ENCODE data around the gene SLC29A4.

SLC29A4 gene

GRCh38 chr7:5324961-5325360, 42.2 kb downstream of the SLC29A4 start:
- no peak for TF ChIP-seq CTCF (IDR thresholded peaks at IDR 0.05; ENCODE audit: poor library complexity, severe bottlenecking)
- no peak for DNase-seq (ENCODE audit: low spot score)
- no peak overlapping the region for H3K27ac ChIP-seq (ENCODE audit: poor library complexity, severe bottlenecking)

GRCh38 chr7:5330288-5330687, 47.5 kb downstream of the SLC29A4 start:
- peaks cover 55% of the 10 kb centered on the region for H3K36me3 ChIP-seq (ENCODE audit: low read depth)
- no peak overlapping the region for H3K27ac ChIP-seq (ENCODE audit: poor library complexity, severe bottlenecking)
- no peaks in the 10 kb centered on the region for H3K27me3 ChIP-seq (ENCODE audit: insufficient read depth, poor library complexity, severe bottlenecking)
- no peaks in the 10 kb centered on the region for H3K9me3 ChIP-seq (ENCODE audit: severe bottlenecking)
- DNase-seq (ENCODE audit: low spot score), result no peak
- TF ChIP-seq CTCF (IDR thresholded peaks at IDR 0.05; ENCODE audit: poor library complexity, severe bottlenecking), result no peak
- H3K4me1 ChIP-seq (ENCODE audit: insufficient read depth, poor library complexity, severe bottlenecking), result no peaks in the 10 kb centered on the region
- no peak for ATAC-seq (ENCODE audit: low read depth)
- no peak overlapping the region for H3K4me3 ChIP-seq (ENCODE audit: severe bottlenecking)

More at GRCh38 chr7:5324961-5325360, 42.2 kb downstream of the SLC29A4 start:
- H3K9me3 ChIP-seq (ENCODE audit: severe bottlenecking), result no peaks in the 10 kb centered on the region
- no peak overlapping the region for H3K4me3 ChIP-seq (ENCODE audit: severe bottlenecking)
- no peak for ATAC-seq (ENCODE audit: low read depth)
- H3K36me3 ChIP-seq (ENCODE audit: low read depth), result peaks cover 46% of the 10 kb centered on the region
- H3K4me1 ChIP-seq (ENCODE audit: insufficient read depth, poor library complexity, severe bottlenecking), result no peaks in the 10 kb centered on the region
- H3K27me3 ChIP-seq (ENCODE audit: insufficient read depth, poor library complexity, severe bottlenecking), result no peaks in the 10 kb centered on the region

GRCh38 chr7:5332579-5332978, 49.8 kb downstream of the SLC29A4 start:
- Histone ChIP-seq H3K27me3 (ENCODE audit: insufficient read depth, poor library complexity, severe bottlenecking) (no peaks in the 10 kb centered on the region), H3K4me3 (ENCODE audit: severe bottlenecking) (no peak overlapping the region), H3K4me1 (ENCODE audit: insufficient read depth, poor library complexity, severe bottlenecking) (no peaks in the 10 kb centered on the region), H3K9me3 (ENCODE audit: severe bottlenecking) (no peaks in the 10 kb centered on the region), H3K36me3 (ENCODE audit: low read depth) (peaks cover 72% of the 10 kb centered on the region), H3K27ac (ENCODE audit: poor library complexity, severe bottlenecking) (no peak overlapping the region)
- DNase-seq (ENCODE audit: low spot score) (peak; percentile 53), ATAC-seq (ENCODE audit: low read depth) (no peak)
- TF ChIP-seq CTCF (IDR thresholded peaks at IDR 0.05; ENCODE audit: poor library complexity, severe bottlenecking), result no peak

- TF ChIP-seq CTCF (IDR thresholded peaks at IDR 0.05; ENCODE audit: poor library complexity, severe bottlenecking), result no peak
- no peak overlapping the region for H3K27ac ChIP-seq (ENCODE audit: poor library complexity, severe bottlenecking)
Observed at GRCh38 chr7:5333121-5334045, 50.6 kb downstream of the SLC29A4 start.

GRCh38 chr7:5334671-5335070, 51.9 kb downstream of the SLC29A4 start:
- Histone ChIP-seq H3K36me3 (ENCODE audit: low read depth) (peaks cover 82% of the 10 kb centered on the region), H3K27me3 (ENCODE audit: insufficient read depth, poor library complexity, severe bottlenecking) (no peaks in the 10 kb centered on the region), H3K27ac (ENCODE audit: poor library complexity, severe bottlenecking) (no peak overlapping the region), H3K4me1 (ENCODE audit: insufficient read depth, poor library complexity, severe bottlenecking) (no peaks in the 10 kb centered on the region), H3K4me3 (ENCODE audit: severe bottlenecking) (no peak overlapping the region), H3K9me3 (ENCODE audit: severe bottlenecking) (no peaks in the 10 kb centered on the region)
- no peak for TF ChIP-seq CTCF (IDR thresholded peaks at IDR 0.05; ENCODE audit: poor library complexity, severe bottlenecking)
- DNase-seq (ENCODE audit: low spot score) (no peak), ATAC-seq (ENCODE audit: low read depth) (no peak)

More at GRCh38 chr7:5333121-5334045, 50.6 kb downstream of the SLC29A4 start:
- DNase-seq (ENCODE audit: low spot score), result peak; percentile 54
- H3K9me3 ChIP-seq (ENCODE audit: severe bottlenecking), result no peaks in the 10 kb centered on the region
- H3K27me3 ChIP-seq (ENCODE audit: insufficient read depth, poor library complexity, severe bottlenecking), result no peaks in the 10 kb centered on the region
- no peaks in the 10 kb centered on the region for H3K4me1 ChIP-seq (ENCODE audit: insufficient read depth, poor library complexity, severe bottlenecking)
- ATAC-seq (ENCODE audit: low read depth), result no peak
- H3K4me3 ChIP-seq (ENCODE audit: severe bottlenecking), result no peak overlapping the region
- peaks cover 75% of the 10 kb centered on the region for H3K36me3 ChIP-seq (ENCODE audit: low read depth)

Measured in RWPE2 (cell line).